ENCODE results near the gene MAD1L1. TPM values are rescaled to one million over a fixed set of nuclear protein-coding genes. Genes with fewer than 3 reads are reported as not detected.
A peak's percentile ranks its signal among the peaks of the same experiment; 100 is the strongest.

The MAD1L1 gene
- total and polyA plus RNA-seq, 2 of the 4 experiments (the other 2 are of a cell fraction), result 29.0 to 40.9 TPM

- no peak for TF ChIP-seq ELK1 (IDR thresholded peaks at IDR 0.05; ENCODE audit: borderline replicate concordance, low read depth, low read length)
These were observed 11.8 kb upstream of the MAD1L1 start (continued) for GRCh38 chr7:2244404-2244995.

- Histone ChIP-seq H3K9me3 (ENCODE audit: control insufficient read depth, insufficient read depth, low read length) (no peaks in the 10 kb centered on the region), H3K4me1 (ENCODE audit: control insufficient read depth, insufficient read depth, low read length) (peaks cover 7% of the 10 kb centered on the region), H2AK9ac (replicated peaks; ENCODE audit: low read depth, low read length, poor library complexity) (no peak overlapping the region), H2BK20ac (ENCODE audit: low read depth, low read length) (no peak overlapping the region), H3K9me1 (ENCODE audit: insufficient read depth, low read length) (peaks cover 23% of the 10 kb centered on the region), H4K5ac (ENCODE audit: low read depth, low read length) (no peak overlapping the region), H4K91ac (ENCODE audit: insufficient read depth, low read depth, low read length) (no peak overlapping the region), H3K4me2 (ENCODE audit: low read depth, low read length) (no peak overlapping the region), H2BK120ac (ENCODE audit: low read depth, low read length) (no peak overlapping the region), H3K14ac (replicated peaks; ENCODE audit: low read depth, low read length) (no peak overlapping the region), H3K36me3 (ENCODE audit: control insufficient read depth, insufficient read depth, low read length) (peaks cover 6% of the 10 kb centered on the region; the same call in 1 of the 2 replicates), H3K9ac (ENCODE audit: low read depth, low read length) (no peak overlapping the region), H3K79me1 (ENCODE audit: low read depth in 1 of 2, low read length in 2 of 2) (peaks cover 26 to 56% of the 10 kb centered on the region in 2 experiments), H2BK15ac (ENCODE audit: low read depth, low read length) (no peak overlapping the region), H4K20me1 (ENCODE audit: insufficient read depth, low read length) (peaks cover 7% of the 10 kb centered on the region; the same call in 1 of the 2 replicates), H2AFZ (replicated peaks; ENCODE audit: low read length, poor library complexity) (peak overlapping the region; percentile 95), H3K27me3 (ENCODE audit: control insufficient read depth, insufficient read depth, low read length) (no peaks in the 10 kb centered on the region), H2BK5ac (ENCODE audit: low read depth, low read length, poor library complexity, severe bottlenecking) (no peak overlapping the region), H4K8ac (ENCODE audit: low read depth in 2 of 2, low read length in 2 of 2) (peak overlapping the region in 1 of 2 experiments; percentile 52; a peak in 1 of 4 replicates), H3K56ac (ENCODE audit: extremely low read depth, insufficient read depth, low read length) (no peak overlapping the region; the same call in 1 of the 2 replicates), H3K18ac (ENCODE audit: low read depth, low read length) (no peak overlapping the region), H3K4me3 (ENCODE audit: insufficient read depth, low read depth, low read length) (no peak overlapping the region), H3K27ac (ENCODE audit: insufficient read depth, low read length) (no peak overlapping the region), H3K4ac (ENCODE audit: low read depth, low read length) (peak overlapping the region; percentile 67), H2AK5ac (ENCODE audit: low read depth, low read length) (peak overlapping the region; percentile 65), H3K23ac (ENCODE audit: low read depth, low read length) (no peak overlapping the region)
- ATAC-seq (ENCODE audit: low read depth), result no peak
- intact Hi-C loops (cut with micrococcal nuclease), result no loop called here
- in situ Hi-C loops (cut with MboI; ENCODE audit: low sequenced_read_pairs), result no loop called here
- dilution Hi-C loops (cut with HindIII; ENCODE audit: low sequenced_read_pairs, unreplicated experiment), result no loop called here
- POLR2A ChIA-PET (ENCODE audit: unreplicated experiment), result no interaction called here
- DNase-seq, result no peak
- WGBS, 2 experiments (ENCODE audit: extremely low coverage in 2 of 2, insufficient read length in 1 of 2), result 84% methylated on average over 4 of the region's 12 CpGs; no CpG with 5 or more reads in 1 of the 2 experiments
- CTCF ChIA-PET, result no interaction called here
- BruUV-seq (replicated peaks), result no TSS peak
- TF ChIP-seq MXI1 (IDR thresholded peaks at IDR 0.05; ENCODE audit: borderline replicate concordance, low read depth, low read length) (no peak), MAZ (IDR thresholded peaks at IDR 0.05; ENCODE audit: borderline replicate concordance, low read depth, low read length) (no peak), NFE2L2 (IDR thresholded peaks at IDR 0.05; ENCODE audit: low read depth, low read length) (no peak), RFX5 (IDR thresholded peaks at IDR 0.05; ENCODE audit: low read depth, low read length) (no peak), ELK1 (IDR thresholded peaks at IDR 0.05; ENCODE audit: borderline replicate concordance, low read depth, low read length) (no peak), USF2 (IDR thresholded peaks at IDR 0.05; ENCODE audit: low read depth, low read length) (no peak), CTCF (conservative IDR thresholded peaks at IDR 0.05; ENCODE audit: low read depth, low read length) (no peak), CHD1 (IDR thresholded peaks at IDR 0.05; ENCODE audit: low read depth, low read length) (no peak), POLR2A (IDR thresholded peaks at IDR 0.05; ENCODE audit: low read depth, low read length) (no peak), BHLHE40 (IDR thresholded peaks at IDR 0.05; ENCODE audit: low read depth, low read length) (no peak), CEBPB (IDR thresholded peaks at IDR 0.05; ENCODE audit: low read depth, low read length) (no peak)
These were observed 10.7 kb upstream of the MAD1L1 start for GRCh38 chr7:2243458-2243857.
